ENCODE measurements around the gene TBC1D2B.

- TF ChIP-seq, protein P1, sequence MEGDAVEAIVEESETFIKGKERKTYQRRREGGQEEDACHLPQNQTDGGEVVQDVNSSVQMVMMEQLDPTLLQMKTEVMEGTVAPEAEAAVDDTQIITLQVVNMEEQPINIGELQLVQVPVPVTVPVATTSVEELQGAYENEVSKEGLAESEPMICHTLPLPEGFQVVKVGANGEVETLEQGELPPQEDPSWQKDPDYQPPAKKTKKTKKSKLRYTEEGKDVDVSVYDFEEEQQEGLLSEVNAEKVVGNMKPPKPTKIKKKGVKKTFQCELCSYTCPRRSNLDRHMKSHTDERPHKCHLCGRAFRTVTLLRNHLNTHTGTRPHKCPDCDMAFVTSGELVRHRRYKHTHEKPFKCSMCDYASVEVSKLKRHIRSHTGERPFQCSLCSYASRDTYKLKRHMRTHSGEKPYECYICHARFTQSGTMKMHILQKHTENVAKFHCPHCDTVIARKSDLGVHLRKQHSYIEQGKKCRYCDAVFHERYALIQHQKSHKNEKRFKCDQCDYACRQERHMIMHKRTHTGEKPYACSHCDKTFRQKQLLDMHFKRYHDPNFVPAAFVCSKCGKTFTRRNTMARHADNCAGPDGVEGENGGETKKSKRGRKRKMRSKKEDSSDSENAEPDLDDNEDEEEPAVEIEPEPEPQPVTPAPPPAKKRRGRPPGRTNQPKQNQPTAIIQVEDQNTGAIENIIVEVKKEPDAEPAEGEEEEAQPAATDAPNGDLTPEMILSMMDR (IDR thresholded peaks at IDR 0.05; ENCODE audit: low read length): no peak
- no peak for TF ChIP-seq EZH2phosphoT487 (IDR thresholded peaks at IDR 0.05; ENCODE audit: low read length)
- no peak for TF ChIP-seq EZH2 (optimal IDR thresholded peaks at IDR 0.05; ENCODE audit: low read depth, low read length)
Measured at GRCh38 chr15:78048628-78048920, 28.9 kb downstream of the TBC1D2B start.
